HepG2 (cell line): ENCODE measurements around the gene AGRN. TPM values are rescaled to one million over a fixed set of nuclear protein-coding genes. Genes with fewer than 3 reads are reported as not detected.
A peak's percentile ranks its signal among the peaks of the same experiment; 100 is the strongest.

ENCODE experiments used
- ATAC-seq: fragments of 200-7000 bp; cut with Tn5 transposase; 3 replicates; pipeline ENCODE4 v1.9.1; 2020; ENCODE audit warnings: mild to moderate bottlenecking, moderate library complexity
- BruUV-seq: library from RNA; stranded (reverse); fragments of 400-500 nt; replicated peaks from 2 replicates; lab custom pipeline; 2021; lab: Mats Ljungman, UMichigan
- CTCF ChIA-PET: fragments of 300-600 bp; formaldehyde crosslinking; extraction: SDS; loops from one replicate; lab custom pipeline; 2021; ENCODE audit warnings: low total read pairs, inconsistent platforms, low intra/inter-chr PET ratio; lab: Yijun Ruan, JAX
- POLR2A ChIA-PET: fragments of 350-600 bp; sonication (Branson Sonifier 250); formaldehyde crosslinking; loops from one replicate; lab custom pipeline; 2020; ENCODE audit warnings: antibody characterized with exemption, inconsistent platforms; lab: Yijun Ruan, JAX
- DNase-seq: peaks from one replicate; pipeline ENCODE4 v3.0.0-alpha.2; 2015; ENCODE audit warnings: low spot score
- FAIRE-seq: peaks from 3 replicates; lab custom pipeline; 2011; peaks lifted over from hg19 to GRCh38; lab: Jason Lieb, UNC
- H2AFZ ChIP-seq: one replicate; pipeline ENCODE4 v1.6.1; 2011; ENCODE audit warnings: low read length, inconsistent platforms
- H3K27ac ChIP-seq: fragments of 300-600 bp; 3 replicates; pipeline ENCODE4 v1.8.0; 2011; ENCODE audit warnings: mixed run types, mild to moderate bottlenecking, mixed read lengths, low read length, inconsistent platforms; ENCODE audit not compliant: insufficient read depth; ENCODE audit errors: extremely low read length
- H3K27me3 ChIP-seq, 2 experiments: fragments of 200-600 bp in 1 of 2; 2 replicates in 1 of 2; 3 replicates in 1 of 2; pipeline versions ENCODE4 v1.6.0 to v1.8.0; 2011; ENCODE audit warnings: low read length in 2 of 2, mild to moderate bottlenecking in 2 of 2, moderate library complexity in 2 of 2, inconsistent platforms in 1 of 2; ENCODE audit not compliant: insufficient read depth in 2 of 2, control insufficient read depth in 1 of 2
- H3K36me3 ChIP-seq, 2 experiments: fragments of 200-600 bp in 1 of 2; replicated peaks in 1 of 2; 2 replicates in 1 of 2; 3 replicates in 1 of 2; pipeline versions ENCODE4 v1.5.1 to v1.8.0; 2011; ENCODE audit warnings: low read length in 2 of 2, inconsistent platforms in 1 of 2; ENCODE audit not compliant: insufficient read depth in 2 of 2, control insufficient read depth in 1 of 2
- H3K4me1 ChIP-seq: 2 replicates; pipeline ENCODE4 v1.5.1; 2012; ENCODE audit warnings: low read length, inconsistent platforms; ENCODE audit not compliant: insufficient read depth
- H3K4me2 ChIP-seq: 2 replicates; pipeline ENCODE4 v1.6.0; 2011; ENCODE audit warnings: low read depth, low read length, inconsistent platforms
- H3K4me3 ChIP-seq, 3 experiments: fragments of 200-600 bp in 1 of 3; sonication (generic), shearing (Covaris generic) in 1 of 3; replicated peaks in 1 of 3; 2 replicates each; pipeline ENCODE4 v1.5.1; 2011 to 2016; ENCODE audit warnings: low read length in 3 of 3, inconsistent platforms in 2 of 3, low read depth in 2 of 3, mild to moderate bottlenecking in 2 of 3, control low read depth in 1 of 3, mixed read lengths in 1 of 3; ENCODE audit not compliant: insufficient read depth in 1 of 3
- H3K79me2 ChIP-seq: one replicate; pipeline ENCODE4 v1.6.1; 2011; ENCODE audit warnings: low read length, inconsistent platforms; ENCODE audit not compliant: insufficient read depth
- H3K9ac ChIP-seq: 2 replicates; pipeline ENCODE4 v1.6.0; 2011; ENCODE audit warnings: mild to moderate bottlenecking, low read depth, low read length, inconsistent platforms; ENCODE audit not compliant: insufficient read depth
- H3K9me3 ChIP-seq: 2 replicates; pipeline ENCODE4 v1.5.1; 2012; ENCODE audit warnings: mild to moderate bottlenecking, low read length
- H4K20me1 ChIP-seq: 2 replicates; pipeline ENCODE4 v1.6.0; 2011; ENCODE audit warnings: inconsistent platforms, mild to moderate bottlenecking, low read length, moderate library complexity; ENCODE audit not compliant: insufficient read depth
- AGO2 ChIP-seq: fragments of 200-400 bp; formaldehyde crosslinking; optimal IDR thresholded peaks from 2 replicates; pipeline ENCODE3; 2017; ENCODE audit warnings: mild to moderate bottlenecking, low read depth, low read length, moderate library complexity
- HDAC1 ChIP-seq: sonication (generic); formaldehyde crosslinking; IDR thresholded peaks from 2 replicates; pipeline ENCODE4 v1.5.1; 2020; ENCODE audit warnings: mild to moderate bottlenecking, missing genetic modification reagents
- NR0B2 ChIP-seq: sonication (generic); formaldehyde crosslinking; IDR thresholded peaks from 2 replicates; pipeline ENCODE4 v1.4.0; 2020; ENCODE audit warnings: mild to moderate bottlenecking, missing genetic modification reagents
- PATZ1 ChIP-seq: sonication (generic); formaldehyde crosslinking; IDR thresholded peaks from 2 replicates; pipeline ENCODE4 v1.4.0; 2020; ENCODE audit warnings: missing genetic modification reagents
- ZBTB10 ChIP-seq: sonication (generic); formaldehyde crosslinking; IDR thresholded peaks from 2 replicates; pipeline ENCODE4 v1.4.0; 2020; ENCODE audit warnings: missing genetic modification reagents, borderline replicate concordance
- ZFY ChIP-seq: sonication (generic); formaldehyde crosslinking; IDR thresholded peaks from 2 replicates; pipeline ENCODE4 v1.4.0; 2020; ENCODE audit warnings: missing genetic modification reagents
- ZNF276 ChIP-seq: sonication (generic); formaldehyde crosslinking; IDR thresholded peaks from 2 replicates; pipeline ENCODE4 v1.4.0; 2020; ENCODE audit warnings: mild to moderate bottlenecking, low read depth, missing genetic modification reagents
- ZNF329 ChIP-seq: sonication (generic); formaldehyde crosslinking; IDR thresholded peaks from 2 replicates; pipeline ENCODE4 v1.9.0; 2021; ENCODE audit warnings: low read depth, mild to moderate bottlenecking, missing genetic modification reagents
- WGBS: methylation state at CpG from one replicate; pipeline ENCODE4 v1.1.6; 2017; ENCODE audit warnings: low lambda C conversion rate; 5-methylcytosine and 5-hydroxymethylcytosine counted together
- in situ Hi-C: cut with HindIII; loops from 2 replicates; pipeline ENCODE4 v1.10.0; 2017; ENCODE audit warnings: low pct_unique_long_range_greater_than_20kb; ENCODE audit not compliant: extremely low pct_ligation_motif_present
- intact Hi-C: fragments of 100-400 bp; cut with micrococcal nuclease; formaldehyde crosslinking; loops from one replicate; pipeline ENCODE4 v1.10.0; 2022; ENCODE audit not compliant: unreplicated experiment
- polyA plus RNA-seq, 8 experiments: library from polyadenylated mRNA; depleted of rRNA in 3 of 8; stranded (reverse) in 7 of 8; unstranded in 1 of 8; fragments of >200 nt; fragmentation: Illumina TruSeq in 4 of 8; extraction: Trizol in 4 of 8; gene quantifications; 2 replicates each; pipeline versions ENCODE4 v1.2.1 to v1.2.3, GENCODE V29; 2011 to 2016; ENCODE audit warnings: low read depth in 4 of 8, missing spikeins in 1 of 8, mixed read lengths in 1 of 8; ENCODE audit not compliant: insufficient read depth in 1 of 8
- total RNA-seq, 5 experiments: library from RNA; depleted of rRNA; stranded (reverse); fragments of >200 nt; fragmentation: Illumina TruSeq; extraction: Trizol; gene quantifications; 2 replicates each; pipeline ENCODE4 v1.2.3, GENCODE V29; 2016; ENCODE audit warnings: low read depth in 1 of 5
- TF ChIP-seq, protein P1 (sequence below), 2 experiments: IDR thresholded peaks; 2 replicates each; pipeline ENCODE4 v1.6.1; 2011 to 2012; ENCODE audit warnings: low read length in 2 of 2, borderline replicate concordance in 1 of 2, low read depth in 1 of 2, mild to moderate bottlenecking in 1 of 2, moderate library complexity in 1 of 2

Gene AGRN
- total and polyA plus RNA-seq, 2 of the 13 experiments (the other 11 are each of a cell fraction or from before 2014, with no cell fraction given) = 29.8 to 65.2 TPM

DNA sequence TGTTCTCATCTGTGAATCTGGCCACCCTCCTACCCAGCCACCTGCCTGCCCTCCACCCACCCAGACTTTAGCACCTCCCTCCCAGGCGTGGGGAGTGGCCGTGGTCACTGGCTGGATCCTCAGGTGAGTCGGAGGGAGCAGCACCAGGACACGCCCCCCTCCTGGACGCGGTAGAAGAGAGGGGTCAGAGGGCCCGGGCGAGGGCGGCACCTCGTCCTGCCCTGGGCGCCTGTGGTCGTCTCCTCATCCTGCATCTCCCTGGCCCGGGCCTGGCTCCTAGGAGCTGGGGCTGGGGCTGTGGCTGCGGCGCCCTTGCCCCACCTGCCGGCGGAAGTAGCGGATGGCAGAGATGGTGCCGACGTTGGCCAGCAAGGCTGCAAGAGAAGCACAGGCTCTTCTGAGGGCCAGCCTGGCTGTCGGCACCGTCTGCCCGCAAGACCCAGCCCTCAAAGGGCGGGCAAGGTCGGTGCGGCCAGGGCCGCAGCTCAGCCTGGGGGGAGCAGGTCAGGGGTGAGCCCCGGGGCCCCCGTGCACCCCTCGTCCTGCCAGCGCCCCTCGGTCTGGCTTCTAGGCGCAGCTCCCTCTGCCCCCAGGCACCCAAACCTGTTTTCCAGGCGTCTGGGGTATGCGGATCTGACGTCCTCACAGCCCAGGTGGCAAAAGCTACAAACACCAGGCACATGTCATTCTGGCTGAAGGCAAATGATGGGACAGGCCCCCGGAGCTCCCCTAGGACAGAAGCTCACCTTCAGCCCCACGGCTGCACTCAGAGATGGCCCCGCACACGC, 43.8 kb upstream of the AGRN start:
- WGBS = 0% methylated on average over 7 of the region's 40 CpGs
- ChIA-PET CTCF (interaction anchor here (1.2 to 1.4 kb wide), 2 partner anchors 10 to 72 kb away, joined by 3 to 5 read pairs; no protein-coding TSS in a partner anchor), POLR2A (interaction anchor here (1.1 to 1.5 kb wide), 3 partner anchors 9 to 83 kb away, joined by 3 to 11 read pairs (median 3); partner anchors contain the start of gene PLEKHN1)
- in situ Hi-C loops = no loop called here
- intact Hi-C loops = no loop called here
- Histone ChIP-seq H3K79me2 (no peaks in the 10 kb centered on the region), H3K27ac (no peak overlapping the region), H3K9ac (peak overlapping the region; percentile 43; the same call in 1 of the 2 replicates), H3K4me2 (peak overlapping the region; percentile 92), H3K4me1 (peaks cover 26% of the 10 kb centered on the region), H3K27me3 (peaks cover 6 to 23% of the 10 kb centered on the region in 2 experiments), H3K4me3 (peak overlapping the region; percentile 28 to 73 (median 49); a peak in 5 of 6 replicates), H2AFZ (no peak overlapping the region), H3K36me3 (no peaks in the 10 kb centered on the region), H4K20me1 (no peaks in the 10 kb centered on the region), H3K9me3 (no peaks in the 10 kb centered on the region)
- ATAC-seq (peak; percentile 72), DNase-seq (peak; percentile 39), FAIRE-seq (no peak)
- no TSS peak for BruUV-seq
- TF ChIP-seq NR0B2 (CRISPR knock-in tag) (no peak), ZNF329 (no peak), ZFY (peak; percentile 30; the same call in 1 of the 2 replicates), ZBTB10 (CRISPR knock-in tag) (peak; percentile 36; the same call in 1 of the 2 replicates), AGO2 (peak; percentile 17), PATZ1 (CRISPR knock-in tag) (peak; percentile 42), ZNF276 (CRISPR knock-in tag) (0 out of 2 replicates have a peak, but pooled peaks have one; percentile 66), HDAC1 (CRISPR knock-in tag) (peak; percentile 53; the same call in 1 of the 2 replicates)
- TF ChIP-seq, protein P1, sequence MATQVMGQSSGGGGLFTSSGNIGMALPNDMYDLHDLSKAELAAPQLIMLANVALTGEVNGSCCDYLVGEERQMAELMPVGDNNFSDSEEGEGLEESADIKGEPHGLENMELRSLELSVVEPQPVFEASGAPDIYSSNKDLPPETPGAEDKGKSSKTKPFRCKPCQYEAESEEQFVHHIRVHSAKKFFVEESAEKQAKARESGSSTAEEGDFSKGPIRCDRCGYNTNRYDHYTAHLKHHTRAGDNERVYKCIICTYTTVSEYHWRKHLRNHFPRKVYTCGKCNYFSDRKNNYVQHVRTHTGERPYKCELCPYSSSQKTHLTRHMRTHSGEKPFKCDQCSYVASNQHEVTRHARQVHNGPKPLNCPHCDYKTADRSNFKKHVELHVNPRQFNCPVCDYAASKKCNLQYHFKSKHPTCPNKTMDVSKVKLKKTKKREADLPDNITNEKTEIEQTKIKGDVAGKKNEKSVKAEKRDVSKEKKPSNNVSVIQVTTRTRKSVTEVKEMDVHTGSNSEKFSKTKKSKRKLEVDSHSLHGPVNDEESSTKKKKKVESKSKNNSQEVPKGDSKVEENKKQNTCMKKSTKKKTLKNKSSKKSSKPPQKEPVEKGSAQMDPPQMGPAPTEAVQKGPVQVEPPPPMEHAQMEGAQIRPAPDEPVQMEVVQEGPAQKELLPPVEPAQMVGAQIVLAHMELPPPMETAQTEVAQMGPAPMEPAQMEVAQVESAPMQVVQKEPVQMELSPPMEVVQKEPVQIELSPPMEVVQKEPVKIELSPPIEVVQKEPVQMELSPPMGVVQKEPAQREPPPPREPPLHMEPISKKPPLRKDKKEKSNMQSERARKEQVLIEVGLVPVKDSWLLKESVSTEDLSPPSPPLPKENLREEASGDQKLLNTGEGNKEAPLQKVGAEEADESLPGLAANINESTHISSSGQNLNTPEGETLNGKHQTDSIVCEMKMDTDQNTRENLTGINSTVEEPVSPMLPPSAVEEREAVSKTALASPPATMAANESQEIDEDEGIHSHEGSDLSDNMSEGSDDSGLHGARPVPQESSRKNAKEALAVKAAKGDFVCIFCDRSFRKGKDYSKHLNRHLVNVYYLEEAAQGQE (IDR thresholded peaks at IDR 0.05; ENCODE audit: borderline replicate concordance in 1 of 2, low read depth in 1 of 2, low read length in 2 of 2) = no peak
